ENCODE results near the gene INSRR. TPM values are rescaled to one million over a fixed set of nuclear protein-coding genes. Genes with fewer than 3 reads are reported as not detected.

The INSRR gene
- total RNA-seq, 4 donors from 2014 or later: not detected

DNA sequence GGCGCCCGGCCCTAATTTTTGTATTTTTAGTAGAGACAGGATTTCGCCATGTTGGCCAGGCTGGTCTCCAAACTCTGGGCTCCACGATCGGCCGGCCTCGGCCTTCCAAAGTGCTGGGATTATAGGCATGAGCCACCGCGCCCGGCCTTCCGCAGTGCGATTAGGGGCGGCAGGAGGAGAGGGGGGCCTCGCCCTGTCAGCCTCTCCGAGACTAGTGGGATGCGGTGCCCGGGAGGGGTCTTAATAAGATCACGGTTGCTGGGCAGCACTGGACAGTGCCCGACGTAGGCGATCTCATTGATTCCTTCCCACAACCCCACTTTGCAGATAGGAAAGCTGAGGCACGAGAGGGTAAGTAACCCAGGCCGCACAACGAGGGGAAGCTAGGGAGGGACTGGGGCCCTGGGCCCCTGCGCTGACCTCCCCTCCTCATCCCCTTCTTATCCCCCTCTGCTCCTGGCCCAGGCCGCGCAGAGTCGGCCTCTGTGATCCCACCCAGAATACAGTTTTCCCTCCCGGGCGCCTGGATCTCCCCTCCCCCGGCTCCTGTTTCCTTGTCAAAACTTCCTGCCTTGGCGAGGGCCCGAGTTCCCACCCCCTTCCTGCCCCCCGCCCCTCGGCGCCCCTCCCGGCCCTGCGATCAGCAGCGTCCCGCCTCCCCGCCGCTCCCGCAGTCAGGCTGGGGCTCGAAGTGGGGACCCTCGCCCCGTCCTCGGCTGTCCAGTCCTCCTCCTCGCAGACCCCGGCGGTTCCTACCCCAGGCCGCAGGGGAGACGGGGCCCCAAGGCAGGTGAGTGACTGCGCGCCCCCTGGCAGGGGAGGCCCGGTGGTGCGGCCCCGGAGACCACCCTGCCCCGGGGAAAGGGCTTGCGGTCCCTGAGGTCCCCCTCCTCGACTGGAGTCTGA lies 34.4 kb upstream of the INSRR start, which contains the start of gene PEAR1:
Gene PEAR1, plus strand, starts transcription at position 671 of the 906 bp plus-strand sequence. CDS start 10,209 bp downstream, outside the sequence.
- no peak for DNase-seq (ENCODE audit: low spot score in 2 of 2)
- no peaks in the 10 kb centered on the region for H3K36me3 ChIP-seq
- TF ChIP-seq POLR2AphosphoS5 (IDR thresholded peaks at IDR 0.05) (no peak), EP300 (IDR thresholded peaks at IDR 0.05) (no peak), CTCF (IDR thresholded peaks at IDR 0.05) (no peak), POLR2A (IDR thresholded peaks at IDR 0.05) (no peak)
- H3K4me1 ChIP-seq: peaks cover 29% of the 10 kb centered on the region
- H3K4me3 ChIP-seq: peak within 1 kb of the TSS; percentile 46
- peaks cover 18% of the 10 kb centered on the region for H3K27me3 ChIP-seq
- peak within 1 kb of the TSS; percentile 86 for H3K27ac ChIP-seq
- H3K9me3 ChIP-seq: no peaks in the 10 kb centered on the region
- WGBS: 21% methylated on average over 42 of the region's 60 CpGs

DNA sequence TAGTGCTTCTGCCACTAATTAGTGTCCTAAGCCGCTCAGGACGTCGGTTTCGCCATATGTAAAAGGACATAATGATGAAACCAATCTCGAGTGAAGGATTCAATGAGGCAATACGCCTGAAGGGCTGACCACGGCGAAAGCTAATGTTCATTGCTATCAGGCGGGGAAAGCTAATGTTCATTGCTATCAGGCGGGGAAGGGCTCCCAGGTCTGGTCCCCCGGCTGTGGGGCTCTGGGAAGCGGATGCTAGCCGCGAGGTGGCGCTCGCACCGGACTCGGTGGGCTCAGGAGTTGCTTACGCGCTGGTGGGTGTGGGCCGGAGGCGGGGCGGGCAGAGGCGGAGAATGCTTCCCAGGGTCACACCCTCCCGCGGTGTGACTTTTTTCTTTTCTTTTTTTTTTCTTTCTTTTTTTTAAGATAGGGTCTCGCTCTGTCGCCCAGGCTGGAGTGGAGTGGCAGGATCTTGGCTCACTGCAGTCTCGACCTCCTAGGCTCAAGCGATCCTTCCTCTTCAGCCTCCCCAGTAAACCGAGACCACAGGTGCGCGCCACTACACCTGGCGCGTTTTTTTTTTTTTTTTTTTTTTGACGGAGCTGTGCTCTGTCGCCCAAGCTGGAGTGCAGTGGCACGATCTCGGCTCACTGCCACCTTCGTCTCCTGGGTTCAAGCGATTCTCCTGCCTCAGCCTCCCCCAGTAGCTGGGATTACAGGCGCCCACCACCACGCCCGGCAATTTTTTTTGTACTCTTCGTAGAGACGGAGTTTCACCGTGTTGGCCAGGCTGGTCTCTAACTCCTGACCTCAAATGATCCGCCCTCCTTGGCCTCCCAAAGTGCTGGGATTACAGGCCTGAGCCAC lies 33.5 kb upstream of the INSRR start:
- no peaks in the 10 kb centered on the region for H3K36me3 ChIP-seq
- H3K27me3 ChIP-seq: peaks cover 26% of the 10 kb centered on the region
- WGBS: 6% methylated on average over 48 of the region's 48 CpGs
- peak overlapping the region; percentile 46 for H3K4me3 ChIP-seq
- peak; percentile 94 to 95 for DNase-seq (ENCODE audit: low spot score in 2 of 2)
- H3K4me1 ChIP-seq: peaks cover 23% of the 10 kb centered on the region
- H3K27ac ChIP-seq: peak overlapping the region; percentile 86
- no peaks in the 10 kb centered on the region for H3K9me3 ChIP-seq
- no peak for TF ChIP-seq POLR2AphosphoS5 (IDR thresholded peaks at IDR 0.05)
- TF ChIP-seq CTCF (IDR thresholded peaks at IDR 0.05): peak; percentile 70 to 84

DNA sequence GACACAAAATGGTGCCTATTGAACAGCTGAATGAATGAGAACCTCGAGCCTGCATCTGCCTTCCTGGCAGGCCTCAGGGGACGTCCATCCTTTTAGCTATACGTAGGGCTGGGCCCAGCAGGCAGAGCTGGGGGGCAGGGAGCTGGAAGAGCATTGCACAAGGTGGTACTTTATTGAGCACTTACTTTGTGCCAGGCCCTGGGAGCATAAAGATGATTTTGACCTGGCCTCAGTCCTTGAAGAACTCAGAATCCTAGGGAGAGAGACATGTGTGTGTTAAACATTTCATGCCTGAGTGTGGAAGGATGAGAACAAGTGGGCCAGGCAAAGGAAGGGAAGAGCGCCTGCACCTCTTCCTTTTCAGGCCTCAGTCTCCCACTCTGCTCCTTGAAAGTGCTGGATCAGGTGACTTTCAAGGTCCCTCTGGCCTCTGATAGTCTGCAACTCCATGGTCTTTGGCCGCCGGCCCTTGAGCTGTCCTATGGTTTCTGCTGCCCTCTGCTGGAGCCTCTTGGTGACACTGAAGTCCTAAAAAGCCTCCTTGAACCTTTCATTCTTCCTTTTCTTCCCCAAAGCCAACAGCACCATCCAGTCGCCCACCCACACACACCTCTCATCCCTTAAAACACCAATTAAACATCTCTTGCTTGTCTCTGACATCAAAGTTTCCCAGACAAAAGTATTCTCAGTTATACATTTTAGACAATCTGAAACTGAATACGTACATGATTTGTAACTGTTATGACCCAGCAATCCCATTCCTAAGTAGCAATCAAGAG lies 31.1 kb upstream of the INSRR start:
- Histone ChIP-seq H3K4me1 (peaks cover 17% of the 10 kb centered on the region), H3K9me3 (no peaks in the 10 kb centered on the region), H3K36me3 (no peaks in the 10 kb centered on the region), H3K27ac (no peak overlapping the region), H3K4me3 (no peak overlapping the region), H3K27me3 (peaks cover 40% of the 10 kb centered on the region)
- DNase-seq (ENCODE audit: low spot score in 2 of 2): peak; percentile 82 to 90
- TF ChIP-seq POLR2A (IDR thresholded peaks at IDR 0.05) (no peak), CTCF (IDR thresholded peaks at IDR 0.05) (peak; percentile 52 to 69), POLR2AphosphoS5 (IDR thresholded peaks at IDR 0.05) (no peak), EP300 (IDR thresholded peaks at IDR 0.05) (no peak)
- WGBS: 41% methylated on average over 8 of the region's 8 CpGs

DNA sequence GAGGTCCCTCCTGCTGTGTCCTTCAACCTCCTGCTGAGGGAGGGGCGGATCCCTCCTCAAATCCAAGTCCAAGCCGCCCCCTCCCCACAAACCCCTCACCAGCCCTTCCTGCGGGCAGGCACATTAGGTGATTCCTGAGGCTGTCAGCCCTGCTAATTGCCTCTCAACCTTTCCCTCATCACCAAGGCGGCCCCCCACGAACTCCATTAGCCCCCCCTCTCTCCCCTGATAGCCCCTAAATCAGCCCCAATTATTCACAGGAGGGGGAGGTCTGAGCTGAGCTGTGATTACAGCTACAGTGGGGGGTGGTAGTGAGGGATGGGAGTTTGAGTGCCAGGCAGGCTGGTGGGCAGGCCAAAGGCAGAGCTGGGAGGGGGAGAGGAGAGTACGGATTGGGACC lies 28.8 kb upstream of the INSRR start:
- peaks cover 40% of the 10 kb centered on the region for H3K27me3 ChIP-seq
- DNase-seq (ENCODE audit: low spot score in 2 of 2): no peak
- TF ChIP-seq EP300 (IDR thresholded peaks at IDR 0.05) (no peak), CTCF (IDR thresholded peaks at IDR 0.05) (no peak)
- WGBS: 45% methylated on average over 6 of the region's 6 CpGs
- H3K36me3 ChIP-seq: no peaks in the 10 kb centered on the region
- no peak overlapping the region for H3K4me3 ChIP-seq
- H3K4me1 ChIP-seq: peaks cover 8% of the 10 kb centered on the region
- no peaks in the 10 kb centered on the region for H3K9me3 ChIP-seq
- no peak overlapping the region for H3K27ac ChIP-seq

All from suprapubic skin (tissue), 4 donors.